ENCODE data around the gene CD248. TPM values are rescaled to one million over a fixed set of nuclear protein-coding genes. Genes with fewer than 3 reads are reported as not detected.

The CD248 gene, protein sequence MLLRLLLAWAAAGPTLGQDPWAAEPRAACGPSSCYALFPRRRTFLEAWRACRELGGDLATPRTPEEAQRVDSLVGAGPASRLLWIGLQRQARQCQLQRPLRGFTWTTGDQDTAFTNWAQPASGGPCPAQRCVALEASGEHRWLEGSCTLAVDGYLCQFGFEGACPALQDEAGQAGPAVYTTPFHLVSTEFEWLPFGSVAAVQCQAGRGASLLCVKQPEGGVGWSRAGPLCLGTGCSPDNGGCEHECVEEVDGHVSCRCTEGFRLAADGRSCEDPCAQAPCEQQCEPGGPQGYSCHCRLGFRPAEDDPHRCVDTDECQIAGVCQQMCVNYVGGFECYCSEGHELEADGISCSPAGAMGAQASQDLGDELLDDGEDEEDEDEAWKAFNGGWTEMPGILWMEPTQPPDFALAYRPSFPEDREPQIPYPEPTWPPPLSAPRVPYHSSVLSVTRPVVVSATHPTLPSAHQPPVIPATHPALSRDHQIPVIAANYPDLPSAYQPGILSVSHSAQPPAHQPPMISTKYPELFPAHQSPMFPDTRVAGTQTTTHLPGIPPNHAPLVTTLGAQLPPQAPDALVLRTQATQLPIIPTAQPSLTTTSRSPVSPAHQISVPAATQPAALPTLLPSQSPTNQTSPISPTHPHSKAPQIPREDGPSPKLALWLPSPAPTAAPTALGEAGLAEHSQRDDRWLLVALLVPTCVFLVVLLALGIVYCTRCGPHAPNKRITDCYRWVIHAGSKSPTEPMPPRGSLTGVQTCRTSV
- 2.0 and 3.8 TPM in 2 replicates for total RNA-seq (2014; rRNA removed; shearing (Covaris generic))
- 2.4 and 2.7 TPM in 2 replicates for polyA plus RNA-seq (2016; fragmentation: Nextera tagmentation; extraction: Ambion mirVana)
- long read RNA-seq, partial matches to known transcripts: 0 of 4 reads
- long read RNA-seq, other reads (novel, unspliced or antisense): 0 of 4 reads

- Mint-ChIP-seq H3K27me3 (ENCODE audit: insufficient read depth, low read depth, poor library complexity) (peaks cover 30% of the 10 kb centered on the region), H3K4me1 (peaks cover 32% of the 10 kb centered on the region), H3K27ac (peak within 1 kb of the TSS; percentile 90), H3K36me3 (ENCODE audit: low read depth) (peaks cover 22% of the 10 kb centered on the region), H3K4me3 (peak within 1 kb of the TSS; percentile 42), H3K9me3 (peaks cover 21% of the 10 kb centered on the region)
- ATAC-seq (peak; percentile 35), DNase-seq (ENCODE audit: low spot score) (peak; percentile 75)
- H3K4me2 ChIP-seq: peak within 1 kb of the TSS; percentile 77
- no peaks in the 10 kb centered on the region for H3K9me2 ChIP-seq (ENCODE audit: insufficient read depth)
- H3K4me1 ChIP-seq (ENCODE audit: insufficient read depth): peaks cover 23% of the 10 kb centered on the region
- TF ChIP-seq POLR2AphosphoS5 (IDR thresholded peaks at IDR 0.05; ENCODE audit: low read depth) (peak; percentile 57), NANOG (IDR thresholded peaks at IDR 0.05; ENCODE audit: borderline replicate concordance) (no peak)
- H3K27me3 ChIP-seq (ENCODE audit: insufficient read depth): no peaks in the 10 kb centered on the region
- H3F3A ChIP-seq (replicated peaks; ENCODE audit: low read depth): peaks cover 9% of the 10 kb centered on the region; the same call in 1 of the 2 replicates
- peak within 1 kb of the TSS; percentile 41; the same call in 1 of the 2 replicates for H3K4me3 ChIP-seq
- no peaks in the 10 kb centered on the region for H3K79me2 ChIP-seq (replicated peaks; ENCODE audit: insufficient read depth)
- H3K36me3 ChIP-seq (ENCODE audit: insufficient read depth): no peaks in the 10 kb centered on the region
- peak within 1 kb of the TSS; percentile 76; the same call in 1 of the 2 replicates for H2AFZ ChIP-seq
- H4K20me1 ChIP-seq (replicated peaks; ENCODE audit: insufficient read depth): no peaks in the 10 kb centered on the region
- H3K27ac ChIP-seq (ENCODE audit: low read depth): peak within 1 kb of the TSS; percentile 87
Observed at GRCh38 chr11:66316849-66317251, at the start of gene CD248. CD248 (minus strand) TSS chr11:66317044; CDS start chr11:66317027, 17 bp downstream.

DNA sequence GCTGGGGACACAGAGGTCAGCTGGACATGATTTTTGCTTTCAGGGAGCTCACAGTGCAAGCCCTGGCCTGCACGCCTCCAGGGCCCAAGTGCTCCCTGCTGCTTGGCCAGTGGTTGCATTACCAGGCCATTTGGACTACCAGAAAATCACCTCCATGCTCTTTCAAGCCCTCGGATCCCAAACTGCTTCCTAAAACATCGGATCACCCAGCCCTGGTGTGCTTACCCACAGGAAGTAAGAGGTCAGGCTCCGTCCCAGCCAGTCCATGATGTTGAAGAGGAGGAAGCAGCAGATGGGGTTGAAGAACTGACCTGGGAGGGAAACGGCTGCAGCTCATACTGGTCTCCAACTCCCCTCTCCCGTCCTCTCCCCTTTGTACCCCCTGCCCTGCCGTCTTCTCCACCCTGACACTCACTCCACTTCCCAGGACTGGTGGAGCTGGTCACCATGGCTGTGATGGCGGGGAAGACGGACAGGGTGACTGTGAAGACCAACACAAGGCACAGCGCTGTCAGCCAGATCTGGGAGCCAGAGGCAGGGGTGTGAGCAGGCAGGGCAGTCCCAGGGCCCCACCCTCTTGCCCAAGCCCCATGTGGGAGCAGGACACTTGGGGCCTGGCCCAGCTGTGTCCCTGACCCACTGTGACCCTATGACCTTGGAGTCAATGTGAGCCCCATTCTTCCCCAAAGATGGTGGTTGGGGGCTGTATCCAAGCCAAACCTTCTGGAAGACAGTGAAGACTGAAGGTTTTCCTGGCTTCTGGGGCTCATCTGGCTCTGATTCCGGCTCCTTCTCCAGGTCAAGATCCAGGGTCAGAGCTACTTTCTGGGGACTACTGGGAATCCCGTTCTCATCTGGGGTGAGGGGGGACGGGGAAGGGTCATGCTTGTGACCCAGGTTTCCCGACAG is 49.1 kb upstream of the CD248 start:
- Histone ChIP-seq H3K4me3 (no peak overlapping the region), H3F3A (replicated peaks; ENCODE audit: low read depth) (peaks cover 56% of the 10 kb centered on the region), H3K36me3 (ENCODE audit: insufficient read depth) (peaks cover 26% of the 10 kb centered on the region; the same call in 1 of the 2 replicates), H4K20me1 (replicated peaks; ENCODE audit: insufficient read depth) (peaks cover 21% of the 10 kb centered on the region), H3K9me2 (ENCODE audit: insufficient read depth) (no peaks in the 10 kb centered on the region), H3K4me1 (ENCODE audit: insufficient read depth) (peaks cover 11% of the 10 kb centered on the region), H3K4me2 (no peak overlapping the region), H3K27ac (ENCODE audit: low read depth) (no peak overlapping the region; the same call in 1 of the 2 replicates), H3K27me3 (ENCODE audit: insufficient read depth) (no peaks in the 10 kb centered on the region), H2AFZ (no peak overlapping the region), H3K79me2 (replicated peaks; ENCODE audit: insufficient read depth) (peaks cover 22% of the 10 kb centered on the region)
- ATAC-seq (no peak), DNase-seq (ENCODE audit: low spot score) (no peak)
- TF ChIP-seq CTCF (conservative IDR thresholded peaks at IDR 0.05; ENCODE audit: low read depth in 2 of 2) (no peak), POLR2AphosphoS5 (IDR thresholded peaks at IDR 0.05; ENCODE audit: low read depth) (peak; percentile 52)
- H3K36me3 Mint-ChIP-seq (ENCODE audit: low read depth): peaks cover 92% of the 10 kb centered on the region
- H3K27me3 Mint-ChIP-seq (ENCODE audit: insufficient read depth, low read depth, poor library complexity): peaks cover 33% of the 10 kb centered on the region
- no peak overlapping the region for H3K4me3 Mint-ChIP-seq
- no peaks in the 10 kb centered on the region for H3K9me3 Mint-ChIP-seq
- peaks cover 24% of the 10 kb centered on the region for H3K4me1 Mint-ChIP-seq
- no peak overlapping the region; the same call in 1 of the 2 replicates for H3K27ac Mint-ChIP-seq
